NK-92 (cell line): Measurements from ENCODE around the gene FBXO31.
"Not testable (repeated sequence)": the region's sequence is repeated elsewhere in the genome, so short reads cannot be mapped to it uniquely, and the experiment has no call there.

Experiments
- DNase-seq: peaks from one replicate; lab custom pipeline; 2025; ENCODE audit not compliant: unreplicated experiment; lab: John Stamatoyannopoulos, UW

The FBXO31 gene

GRCh38 chr16:87387942-87388817 lies 4.6 kb upstream of the FBXO31 start:
- peak; percentile 33 for DNase-seq

DNA sequence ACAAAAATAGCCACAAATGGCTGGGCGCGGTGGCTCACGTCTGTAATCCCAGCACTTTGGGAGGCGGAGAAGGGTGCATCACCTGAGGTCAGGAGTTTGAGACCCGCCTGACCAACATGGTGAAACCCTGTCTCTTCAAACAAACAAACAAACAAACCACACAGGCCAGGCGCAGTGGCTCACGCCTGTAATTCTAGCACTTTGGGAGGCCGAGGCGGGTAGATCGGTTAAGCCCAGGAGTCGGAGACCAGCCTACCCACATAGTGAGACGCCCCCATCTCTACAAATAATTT lies 1.2 kb upstream of the FBXO31 start:
- DNase-seq, result not testable (repeated sequence)

DNA sequence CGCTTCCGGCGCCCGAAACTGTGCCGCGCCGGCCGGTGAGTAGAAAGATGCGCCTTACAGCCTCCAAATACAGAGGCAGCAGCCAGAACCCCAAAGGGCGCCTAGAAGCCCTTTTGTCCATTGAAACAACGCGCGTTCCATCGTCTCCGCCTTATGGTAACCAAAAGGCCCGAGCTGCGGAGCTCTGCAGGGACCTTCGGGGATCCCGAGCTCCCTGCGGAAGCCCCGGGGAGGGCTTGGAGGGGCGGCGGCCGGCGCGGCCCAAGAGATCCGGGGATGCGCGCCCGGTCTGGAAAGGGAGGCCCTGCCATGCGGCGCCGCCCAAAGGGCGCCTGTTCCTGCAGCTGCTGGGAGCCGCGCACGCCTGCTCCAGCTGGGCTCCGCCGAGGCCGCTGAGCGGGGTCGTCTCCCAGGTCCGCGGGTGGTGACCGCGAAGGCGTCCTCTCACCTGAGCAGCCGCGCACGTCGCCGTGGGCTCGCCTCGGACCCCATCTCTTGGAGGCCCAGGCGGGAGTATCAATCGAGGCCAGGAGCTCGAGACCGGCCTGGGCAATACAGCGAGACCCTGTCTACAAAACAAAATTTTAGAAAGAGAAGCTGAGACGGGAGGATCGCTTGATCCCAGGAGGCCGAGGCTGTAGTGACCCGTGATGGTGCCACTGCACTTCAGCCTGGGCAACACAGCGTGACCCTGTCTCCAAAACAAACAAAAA lies 742 bp upstream of the FBXO31 start:
- no peak for DNase-seq

GRCh38 chr16:87382023-87382785 lies 1.4 kb downstream of the FBXO31 start:
- DNase-seq, result no peak

GRCh38 chr16:87380881-87381280 lies 2.7 kb downstream of the FBXO31 start:
- no peak for DNase-seq

- no peak for DNase-seq
These were observed 3.2 kb downstream of the FBXO31 start for GRCh38 chr16:87380403-87380802.

DNA sequence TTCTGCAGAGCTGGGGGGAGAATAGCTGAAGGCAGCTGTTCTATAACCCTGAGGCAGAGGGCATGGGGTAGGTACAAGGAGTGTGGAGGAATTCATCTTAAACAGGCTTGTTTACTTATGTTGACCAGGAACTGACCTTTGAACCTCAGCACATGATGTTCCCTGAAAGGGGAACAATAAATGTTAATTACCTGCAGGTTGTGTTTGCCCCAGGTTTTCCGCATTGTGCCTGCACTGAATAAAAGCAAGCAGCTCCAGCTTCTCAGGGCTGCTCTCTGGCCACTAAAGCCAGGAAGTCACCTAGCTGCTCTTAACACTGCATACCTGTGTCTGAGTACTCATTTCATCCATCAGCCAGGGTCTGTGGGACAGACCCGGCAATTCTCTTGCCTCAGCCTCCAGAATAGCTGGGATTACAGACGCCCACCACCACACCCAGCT lies 4.2 kb downstream of the FBXO31 start:
- not testable (repeated sequence) for DNase-seq

- no peak for DNase-seq
These were observed 6.9 kb downstream of the FBXO31 start for GRCh38 chr16:87376660-87377059.

DNA sequence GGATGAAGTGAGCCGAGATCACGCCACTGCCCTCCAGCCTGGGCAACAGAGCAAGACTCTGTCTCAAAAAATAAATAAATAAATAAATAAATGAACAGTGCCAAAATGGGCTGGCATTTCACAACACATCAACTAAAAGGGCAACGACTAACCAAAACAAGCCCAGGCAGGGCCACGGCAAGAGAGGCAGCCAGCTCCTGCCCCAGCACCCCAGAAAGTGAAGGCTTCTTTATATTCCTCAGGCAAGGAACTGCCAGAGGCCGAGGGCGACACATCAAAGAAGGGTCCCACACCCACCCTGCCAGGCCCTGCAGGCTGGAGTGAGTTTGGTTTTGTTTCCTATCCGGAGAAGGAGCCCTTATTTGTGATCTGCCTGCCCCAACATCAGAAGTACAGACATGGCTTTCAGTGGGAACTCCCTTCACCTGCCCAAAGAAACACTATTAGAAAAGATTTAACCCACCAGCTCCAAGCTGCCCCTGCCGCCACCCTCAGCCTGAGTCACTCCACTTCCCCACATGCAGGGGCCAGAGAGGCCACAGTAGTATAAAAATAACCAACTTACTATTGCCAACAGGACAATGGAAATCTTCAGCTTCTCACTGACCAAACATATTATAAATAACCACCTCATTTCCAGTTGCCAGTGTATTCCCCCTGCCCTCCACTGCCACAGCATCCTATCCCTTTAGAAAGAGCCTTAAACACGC lies 8.0 kb downstream of the FBXO31 start:
- DNase-seq, result no peak

GRCh38 chr16:87374313-87374712 lies 9.3 kb downstream of the FBXO31 start:
- DNase-seq, result no peak

- DNase-seq, result no peak
These were observed 11.3 kb downstream of the FBXO31 start for GRCh38 chr16:87372305-87372704.

DNA sequence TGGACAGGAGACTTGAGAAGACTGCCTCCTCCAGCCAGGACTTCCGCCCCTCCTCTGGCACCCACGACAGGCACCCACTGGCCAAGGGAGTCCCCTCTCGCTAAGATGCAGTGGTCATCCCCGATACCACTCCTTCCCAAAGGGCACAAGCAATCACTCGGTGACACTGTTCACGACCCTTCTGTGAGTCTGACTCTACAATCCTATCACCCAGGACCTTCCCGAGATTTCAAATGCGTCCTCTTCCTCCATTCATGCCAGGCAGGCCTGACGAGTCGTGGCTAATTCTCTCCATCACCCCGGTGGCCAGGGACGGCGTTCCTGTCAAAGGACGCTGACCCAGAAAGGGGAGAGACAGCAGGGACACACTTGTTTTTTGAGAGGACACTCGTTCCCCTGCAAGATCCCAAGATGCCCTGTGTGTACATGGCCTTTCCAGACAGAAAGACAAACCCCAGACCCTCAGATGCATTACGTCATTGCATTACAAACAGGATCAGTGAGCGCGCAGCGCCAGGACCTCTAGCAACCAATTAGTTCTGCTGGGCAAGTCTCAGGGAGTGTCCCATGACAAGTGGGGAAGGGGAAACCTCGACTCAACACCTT lies 12.2 kb downstream of the FBXO31 start:
- no peak for DNase-seq

GRCh38 chr16:87369796-87370719 lies 13.5 kb downstream of the FBXO31 start:
- DNase-seq, result no peak

DNA sequence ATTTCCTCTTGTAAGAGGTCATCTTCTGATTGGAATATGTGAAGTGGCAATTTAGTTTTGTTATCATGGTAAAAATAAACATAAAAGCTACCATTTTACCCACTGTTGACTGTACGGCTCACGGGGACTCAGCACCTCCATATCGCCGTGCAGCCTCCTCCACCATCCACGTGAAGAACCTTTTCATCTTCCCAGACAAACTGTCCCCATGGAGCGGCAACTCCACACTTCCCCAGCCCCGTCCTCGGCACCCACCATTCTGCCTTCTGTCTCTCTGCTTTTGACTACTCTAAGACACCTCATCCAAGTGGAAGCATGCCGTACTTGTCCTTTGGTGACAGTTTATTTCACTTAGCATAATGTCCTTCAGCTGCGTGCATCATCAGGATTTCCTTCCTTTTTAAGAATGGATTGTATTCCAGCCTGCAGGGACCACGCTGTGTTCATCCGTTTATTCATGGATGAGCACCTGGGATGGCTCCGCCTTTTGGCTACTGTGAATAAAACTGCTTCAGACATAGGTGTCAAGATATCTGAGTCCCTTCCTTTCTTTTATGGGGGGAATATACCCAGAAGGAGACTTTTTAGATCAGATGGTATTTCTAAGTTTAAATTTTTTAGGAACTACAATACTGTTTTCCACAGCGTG lies 14.3 kb downstream of the FBXO31 start:
- no peak for DNase-seq

- DNase-seq, result no peak
These were observed 15.4 kb downstream of the FBXO31 start for GRCh38 chr16:87368029-87368770.

GRCh38 chr16:87367529-87367928 lies 16.0 kb downstream of the FBXO31 start:
- no peak for DNase-seq

DNA sequence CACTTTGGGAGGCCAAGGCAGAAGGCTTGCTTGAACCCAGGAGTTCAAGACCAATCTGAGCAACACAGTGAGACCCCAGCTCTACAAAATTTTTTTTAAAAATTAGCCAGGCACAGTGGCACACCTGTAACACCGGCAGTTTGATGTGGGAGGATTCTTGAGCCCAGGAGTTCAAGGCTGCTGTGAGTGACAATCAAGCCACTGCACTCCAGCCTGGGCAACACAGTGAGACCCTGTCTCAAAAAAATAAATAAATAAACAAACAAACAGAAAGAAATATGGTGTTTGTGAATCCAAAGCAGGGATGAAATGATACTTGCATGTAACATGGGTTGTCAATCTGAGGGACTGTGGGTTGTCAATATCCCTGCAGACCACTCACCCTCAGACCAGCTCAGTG lies 16.6 kb downstream of the FBXO31 start:
- no peak for DNase-seq

GRCh38 chr16:87366288-87366687 lies 17.3 kb downstream of the FBXO31 start:
- DNase-seq, result no peak
